GM21528 (cell line): Measurements from ENCODE around the gene CLCC1.
"Not testable (repeated sequence)": the region's sequence is repeated elsewhere in the genome, so short reads cannot be mapped to it uniquely, and the experiment has no call there.

Experiments used
- ATAC-seq: cut with Tn5 transposase; IDR thresholded peaks from one replicate; pipeline ENCODE4 v1.9.1; 2021; ENCODE audit warnings: mild to moderate bottlenecking, moderate library complexity; ENCODE audit not compliant: unreplicated experiment, low FRiP score

The CLCC1 gene, protein sequence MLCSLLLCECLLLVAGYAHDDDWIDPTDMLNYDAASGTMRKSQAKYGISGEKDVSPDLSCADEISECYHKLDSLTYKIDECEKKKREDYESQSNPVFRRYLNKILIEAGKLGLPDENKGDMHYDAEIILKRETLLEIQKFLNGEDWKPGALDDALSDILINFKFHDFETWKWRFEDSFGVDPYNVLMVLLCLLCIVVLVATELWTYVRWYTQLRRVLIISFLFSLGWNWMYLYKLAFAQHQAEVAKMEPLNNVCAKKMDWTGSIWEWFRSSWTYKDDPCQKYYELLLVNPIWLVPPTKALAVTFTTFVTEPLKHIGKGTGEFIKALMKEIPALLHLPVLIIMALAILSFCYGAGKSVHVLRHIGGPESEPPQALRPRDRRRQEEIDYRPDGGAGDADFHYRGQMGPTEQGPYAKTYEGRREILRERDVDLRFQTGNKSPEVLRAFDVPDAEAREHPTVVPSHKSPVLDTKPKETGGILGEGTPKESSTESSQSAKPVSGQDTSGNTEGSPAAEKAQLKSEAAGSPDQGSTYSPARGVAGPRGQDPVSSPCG

DNA sequence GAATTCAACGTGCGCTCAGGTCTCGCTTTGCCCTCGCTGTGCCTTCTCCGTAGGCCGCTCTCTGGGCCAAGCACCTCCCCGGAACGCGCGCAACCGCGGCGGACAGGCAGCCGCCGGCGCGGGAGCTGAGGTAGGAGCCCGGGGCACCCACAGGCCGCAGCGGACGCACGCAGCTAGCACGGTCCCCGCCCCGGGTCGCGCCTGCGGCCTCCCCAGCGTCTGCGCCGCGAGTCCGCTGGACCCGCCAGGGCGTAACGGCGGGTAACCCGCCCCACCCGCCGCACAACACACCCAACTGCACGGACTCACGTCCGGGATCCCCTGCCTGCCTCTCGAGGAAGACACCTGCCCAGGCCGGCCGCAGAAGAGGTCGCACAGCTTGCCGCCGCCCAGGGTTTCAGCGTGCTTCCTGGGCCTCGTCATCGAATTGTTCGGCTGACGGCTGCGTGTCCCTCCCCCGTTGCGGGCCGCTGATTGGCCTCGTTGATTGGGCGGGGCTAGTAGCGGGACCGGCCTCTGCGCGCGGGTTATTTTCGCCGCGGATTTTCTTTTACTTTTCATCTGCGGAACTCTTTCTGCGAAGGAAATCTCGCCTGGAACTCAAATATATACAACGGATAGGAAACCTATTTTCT lies at the start of gene CLCC1:
CLCC1 (minus strand) TSS at position 433 of the 635 bp plus-strand sequence. CDS start 13,047 bp downstream, outside the sequence.
- peak; percentile 89 for ATAC-seq

DNA sequence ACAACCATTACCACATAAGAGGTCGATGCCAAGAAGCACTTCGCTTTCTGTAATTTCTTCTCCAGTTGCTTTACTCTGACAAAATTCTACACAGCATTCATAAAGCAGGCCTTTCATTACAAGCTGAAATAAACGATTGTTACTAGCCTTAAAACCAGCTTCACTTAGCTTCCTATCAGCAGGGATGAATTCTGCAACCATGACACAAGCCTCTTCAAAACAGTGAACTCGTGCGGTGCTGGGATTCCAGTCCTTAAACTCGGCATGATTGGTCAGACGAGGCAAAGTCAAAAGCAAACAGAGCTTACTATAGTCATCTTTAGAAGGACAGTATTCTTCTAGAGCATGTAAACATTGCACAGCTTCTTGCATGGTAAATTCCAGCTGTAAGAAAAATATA lies 48.1 kb upstream of the CLCC1 start:
- ATAC-seq: no peak

DNA sequence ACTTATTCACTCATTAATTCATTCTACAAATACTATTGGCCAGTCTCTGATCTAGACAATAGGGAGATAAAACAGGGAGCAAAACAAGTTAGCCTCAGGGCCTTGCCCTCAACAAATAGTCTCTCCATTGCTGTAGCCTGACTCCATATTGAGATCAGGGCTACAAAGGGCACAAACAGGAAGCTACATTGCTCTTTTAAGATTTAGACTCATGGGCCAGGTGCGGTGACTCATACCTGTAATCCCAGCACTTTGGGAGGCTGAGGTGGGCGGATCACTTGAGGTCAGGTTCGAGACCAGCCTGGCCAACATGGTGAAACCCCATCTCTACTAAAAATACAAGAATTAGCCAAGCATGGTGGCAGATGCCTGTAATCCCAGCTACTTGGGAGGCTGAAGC lies 33.3 kb upstream of the CLCC1 start:
- ATAC-seq: not testable (repeated sequence)

DNA sequence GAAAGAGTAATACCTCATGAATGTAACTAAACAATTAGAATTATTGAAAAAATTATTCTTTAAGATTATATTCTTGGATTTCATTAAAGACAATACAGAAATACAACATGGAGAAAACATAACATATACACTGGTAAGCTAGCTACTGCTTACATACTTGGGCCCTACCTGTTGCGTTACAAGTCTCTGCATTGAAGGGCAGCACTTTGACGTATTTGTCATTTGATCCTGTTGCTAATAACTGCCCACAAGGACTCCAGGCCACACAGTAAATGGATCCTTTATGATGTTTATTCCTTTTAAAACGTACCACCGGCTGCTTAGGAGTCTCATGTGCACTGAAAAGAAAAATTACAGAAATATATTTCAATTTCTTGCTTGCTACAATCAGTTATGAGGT lies 19.8 kb upstream of the CLCC1 start:
- no peak for ATAC-seq

DNA sequence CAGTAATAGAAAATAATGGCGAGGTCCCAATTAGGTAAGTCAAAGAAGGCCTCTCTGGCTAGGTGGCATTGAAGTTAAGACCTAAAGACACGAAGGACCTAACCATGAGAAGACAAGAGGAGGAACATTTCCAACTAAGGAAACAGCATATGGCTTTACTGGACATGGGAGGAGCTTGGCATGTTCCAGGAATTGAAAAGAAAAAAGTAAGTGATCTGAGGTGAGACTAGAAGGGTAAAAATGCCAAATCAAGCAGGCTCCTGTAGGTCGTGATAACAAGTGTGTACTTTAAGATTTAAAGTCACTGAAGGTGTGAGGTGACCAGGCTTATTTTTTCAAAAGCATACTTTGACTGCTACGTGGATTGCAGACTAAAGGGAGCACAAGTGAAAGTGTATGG lies 13.4 kb upstream of the CLCC1 start:
- no peak for ATAC-seq

DNA sequence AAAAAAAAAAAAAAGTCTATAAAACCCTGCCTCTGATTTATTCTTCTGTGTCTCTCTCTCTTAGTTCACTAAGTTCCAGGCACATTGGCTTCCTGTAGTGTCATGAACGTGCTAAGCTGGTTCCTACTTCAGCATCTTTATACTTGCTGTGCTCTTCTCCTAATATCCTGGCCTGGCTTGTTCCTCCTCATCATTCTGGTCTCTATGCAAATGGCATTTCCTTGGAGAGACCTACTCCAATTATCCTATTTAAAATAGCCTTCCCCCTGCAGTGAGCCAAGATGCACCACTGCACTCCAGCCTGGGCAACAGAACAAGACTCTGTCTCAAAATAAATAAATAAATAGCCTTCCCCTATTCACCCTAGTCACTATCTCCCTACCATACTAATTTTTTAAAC lies 9.7 kb upstream of the CLCC1 start:
- no peak for ATAC-seq

DNA sequence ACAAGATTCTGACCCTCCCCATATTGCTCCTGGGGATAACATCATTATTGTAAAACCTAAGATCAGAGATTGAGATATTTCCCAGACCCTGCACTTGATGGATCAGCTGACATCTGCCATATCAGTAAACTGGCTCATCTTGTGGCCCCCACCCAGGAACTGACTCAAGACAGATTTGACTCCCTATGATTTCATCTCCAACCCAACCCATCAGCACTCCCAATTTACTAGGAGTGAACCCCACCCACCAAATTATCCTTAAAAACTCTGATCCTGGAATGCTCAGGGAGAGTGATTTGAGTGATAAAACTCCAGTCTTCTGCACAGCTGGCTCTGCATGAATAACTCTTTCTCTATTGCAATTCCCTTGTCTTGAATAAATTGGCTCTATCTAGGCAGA lies 6.1 kb upstream of the CLCC1 start:
- no peak for ATAC-seq

DNA sequence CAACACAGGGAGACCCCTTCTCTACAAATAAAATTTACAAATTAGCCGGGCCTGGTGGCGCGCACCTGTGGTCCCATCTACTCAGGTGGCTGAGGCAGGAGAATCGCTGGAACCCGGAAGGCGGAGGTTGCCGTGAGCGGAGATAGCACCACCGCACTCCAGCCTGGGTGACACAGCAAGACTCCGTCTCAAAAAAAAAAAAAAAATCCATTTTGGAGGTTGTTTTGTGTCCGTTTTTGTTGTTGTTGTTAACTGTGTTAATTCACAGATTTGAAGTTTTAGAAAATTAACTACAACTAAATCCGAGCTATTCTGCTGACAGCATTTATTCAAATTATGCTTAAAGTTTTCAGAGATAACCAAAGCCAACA lies 618 bp downstream of the CLCC1 start:
- ATAC-seq: peak; percentile 36

DNA sequence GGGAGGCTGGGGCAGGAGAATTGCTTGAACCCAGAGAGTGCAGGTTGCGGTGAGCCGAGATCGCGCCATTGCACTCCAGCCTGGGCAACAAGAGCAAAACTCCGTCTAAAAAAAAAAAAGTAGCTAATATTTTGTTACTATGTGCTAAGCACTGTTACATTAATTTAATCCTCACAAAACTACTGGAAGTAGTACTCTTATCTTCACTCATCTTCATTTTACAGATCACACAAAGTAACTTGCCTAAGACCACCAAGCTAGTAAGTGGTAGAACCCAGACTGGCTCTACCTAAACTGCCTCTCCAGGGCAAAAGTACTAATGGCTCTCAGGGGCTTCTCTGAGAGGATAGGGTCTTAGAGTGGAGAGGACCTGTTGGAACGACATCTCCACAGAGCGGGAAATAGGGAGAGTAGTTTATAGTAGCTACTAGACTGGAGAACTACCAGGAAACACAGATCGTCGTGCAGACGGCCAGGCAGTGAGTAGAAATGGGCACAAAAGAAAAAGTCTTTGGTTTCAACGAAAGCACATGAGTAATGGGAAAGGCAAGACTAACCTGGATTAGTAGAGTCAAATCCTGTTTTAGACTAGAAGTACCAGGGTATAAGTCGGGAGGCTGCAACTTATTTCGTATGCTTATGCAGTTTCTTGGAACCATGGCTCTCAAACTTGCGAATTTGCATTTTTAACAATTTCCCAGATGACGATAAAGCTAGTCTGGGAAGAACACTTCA lies 1.4 kb downstream of the CLCC1 start:
- ATAC-seq: no peak

DNA sequence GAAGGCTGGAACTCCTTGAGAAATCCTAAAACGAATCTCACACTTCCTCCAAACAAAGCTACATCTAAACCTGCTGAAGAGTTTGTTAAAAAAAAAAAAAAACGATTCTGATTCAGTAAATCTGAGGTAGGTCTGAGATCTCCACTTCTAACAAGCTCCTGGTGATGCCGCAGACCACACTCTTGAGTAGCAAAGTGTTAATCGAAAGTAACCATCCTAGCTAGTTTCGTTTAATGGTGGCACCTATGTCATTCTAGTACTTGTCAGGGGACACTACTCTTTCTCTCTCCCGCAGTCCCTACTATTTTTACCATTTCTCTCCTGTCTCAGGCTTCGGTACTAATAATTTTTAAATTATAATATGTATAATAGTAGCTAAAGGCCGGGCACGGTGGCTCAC lies 2.1 kb downstream of the CLCC1 start:
- no peak for ATAC-seq

DNA sequence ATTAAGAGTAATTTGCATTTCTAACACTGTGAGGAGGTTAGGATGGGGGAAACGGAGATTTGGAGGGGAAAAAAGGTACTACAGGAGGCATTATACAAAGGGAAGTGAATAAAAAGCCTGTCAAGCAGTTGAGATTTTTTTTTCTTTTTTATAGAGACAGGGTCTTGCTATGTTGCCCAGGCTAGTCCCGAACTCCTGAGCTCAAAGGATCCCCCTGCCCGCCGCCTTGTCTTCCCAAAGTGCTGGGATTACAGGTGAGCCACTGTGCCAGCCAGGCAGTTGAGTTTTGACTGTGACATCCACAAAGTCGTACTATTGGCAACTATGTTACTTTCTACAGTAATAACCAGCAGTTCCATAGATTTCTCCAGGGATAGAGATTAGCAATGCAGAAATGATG lies 2.6 kb downstream of the CLCC1 start:
- no peak for ATAC-seq

DNA sequence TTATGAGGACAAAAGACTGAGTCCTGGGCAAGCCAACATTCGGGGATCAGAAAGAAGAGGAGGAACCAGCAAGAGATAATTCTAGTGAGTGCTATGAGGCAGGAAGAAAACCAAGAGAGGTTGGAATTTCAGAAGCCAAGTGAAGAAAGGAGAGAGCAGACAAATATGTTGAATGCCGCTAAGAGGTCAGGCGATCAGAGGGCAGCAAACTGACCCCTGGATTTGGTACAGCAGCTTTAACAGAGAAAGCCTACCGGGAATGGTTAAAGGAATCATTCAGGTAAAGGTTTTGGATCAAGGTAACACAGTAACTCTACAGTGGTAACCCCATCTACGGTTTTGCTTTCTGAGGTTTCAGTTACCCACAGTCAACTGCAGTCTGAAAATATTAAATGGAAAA lies 5.4 kb downstream of the CLCC1 start:
- no peak for ATAC-seq

DNA sequence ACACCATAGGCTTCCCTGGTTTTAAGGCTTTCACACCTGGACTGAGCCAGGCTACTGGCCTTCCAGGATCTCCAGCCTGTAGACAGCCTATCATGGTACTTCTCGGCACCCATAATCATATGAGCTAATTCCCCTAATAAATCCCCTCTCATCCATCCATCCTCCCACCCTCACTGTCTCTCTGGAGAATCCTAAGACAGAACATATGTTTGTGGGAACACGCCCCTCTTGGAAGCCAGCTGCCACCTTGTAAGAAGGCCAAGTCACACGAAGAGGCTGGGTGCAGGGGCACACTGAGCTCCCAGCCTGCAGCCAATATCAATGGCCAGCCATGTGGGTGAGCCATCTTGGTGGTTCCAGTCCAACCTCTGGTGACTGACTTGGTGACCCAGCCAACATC lies 7.4 kb downstream of the CLCC1 start:
- no peak for ATAC-seq

DNA sequence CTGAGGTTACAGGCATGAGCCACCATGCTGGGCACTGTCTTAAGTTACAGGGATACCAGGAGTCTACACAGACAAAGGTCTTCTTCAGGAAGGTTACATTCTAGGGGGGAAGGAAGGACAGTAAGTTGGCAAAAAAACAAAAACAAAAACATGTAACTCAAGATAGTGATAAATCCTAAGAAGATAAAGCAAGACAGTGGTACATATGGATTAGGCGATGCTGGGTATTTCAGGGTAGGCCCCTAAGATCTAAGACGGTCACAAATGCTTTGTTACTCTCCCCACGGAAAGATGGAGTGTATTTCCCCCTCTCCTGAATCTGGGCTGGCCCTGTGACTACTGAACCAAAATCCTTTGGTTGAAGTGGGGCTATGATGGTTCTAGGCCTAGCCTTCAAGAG lies 8.2 kb downstream of the CLCC1 start:
- no peak for ATAC-seq

DNA sequence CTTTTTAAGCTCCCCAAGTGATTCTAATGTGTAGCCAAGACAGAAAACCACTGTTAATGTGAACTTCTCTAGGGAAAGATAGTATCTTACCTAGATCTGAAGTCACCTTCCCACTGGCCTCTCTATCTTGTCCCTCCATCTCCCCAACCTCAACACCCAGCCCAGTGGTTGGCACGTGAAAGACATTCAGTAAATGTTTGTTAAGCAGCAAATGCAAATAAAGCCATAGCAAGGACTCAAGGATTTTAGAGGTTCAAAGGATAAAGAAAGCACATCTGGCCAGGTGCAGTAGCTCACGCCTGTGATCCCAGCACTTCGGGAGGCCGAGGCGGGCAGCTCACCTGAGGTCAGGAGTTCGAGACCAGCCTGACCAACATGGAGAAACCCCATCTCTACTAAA lies 9.8 kb downstream of the CLCC1 start:
- no peak for ATAC-seq

DNA sequence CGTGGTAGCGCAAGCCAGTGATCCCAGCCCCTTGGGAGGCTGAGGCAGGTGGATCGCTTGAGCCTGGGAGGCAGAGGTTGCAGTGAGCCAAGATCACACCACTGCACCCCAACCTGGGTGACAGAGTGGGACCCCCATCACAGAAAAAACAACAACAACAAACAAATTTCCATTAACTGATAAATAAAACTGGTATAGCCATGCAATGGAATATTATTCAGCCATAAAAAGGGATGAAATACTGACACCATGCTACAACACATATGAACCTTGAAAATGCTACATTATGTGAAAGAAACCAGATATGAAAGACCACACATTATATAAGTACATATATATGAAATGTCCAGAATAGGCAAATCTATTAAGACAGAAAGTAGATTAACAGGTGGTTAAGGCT lies 12.0 kb downstream of the CLCC1 start:
- ATAC-seq: no peak

DNA sequence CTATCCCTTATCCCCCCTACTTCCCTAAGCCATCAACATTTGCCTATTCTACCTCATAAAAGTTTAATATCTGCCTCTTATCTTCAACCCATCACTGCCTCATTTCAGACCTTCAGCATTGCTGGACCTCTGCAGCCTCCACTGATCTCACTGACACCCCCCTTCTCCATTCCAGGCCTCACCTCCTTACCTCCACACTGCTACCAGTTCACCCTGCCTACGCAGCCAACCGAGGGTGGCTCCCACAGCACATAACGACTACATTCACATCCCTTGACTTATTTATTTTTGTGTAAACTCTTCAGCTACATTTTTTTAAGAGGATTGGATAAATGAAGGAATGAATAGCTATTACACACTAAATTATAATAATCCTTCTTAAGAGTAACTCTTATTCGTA lies 14.2 kb downstream of the CLCC1 start:
- no peak for ATAC-seq

DNA sequence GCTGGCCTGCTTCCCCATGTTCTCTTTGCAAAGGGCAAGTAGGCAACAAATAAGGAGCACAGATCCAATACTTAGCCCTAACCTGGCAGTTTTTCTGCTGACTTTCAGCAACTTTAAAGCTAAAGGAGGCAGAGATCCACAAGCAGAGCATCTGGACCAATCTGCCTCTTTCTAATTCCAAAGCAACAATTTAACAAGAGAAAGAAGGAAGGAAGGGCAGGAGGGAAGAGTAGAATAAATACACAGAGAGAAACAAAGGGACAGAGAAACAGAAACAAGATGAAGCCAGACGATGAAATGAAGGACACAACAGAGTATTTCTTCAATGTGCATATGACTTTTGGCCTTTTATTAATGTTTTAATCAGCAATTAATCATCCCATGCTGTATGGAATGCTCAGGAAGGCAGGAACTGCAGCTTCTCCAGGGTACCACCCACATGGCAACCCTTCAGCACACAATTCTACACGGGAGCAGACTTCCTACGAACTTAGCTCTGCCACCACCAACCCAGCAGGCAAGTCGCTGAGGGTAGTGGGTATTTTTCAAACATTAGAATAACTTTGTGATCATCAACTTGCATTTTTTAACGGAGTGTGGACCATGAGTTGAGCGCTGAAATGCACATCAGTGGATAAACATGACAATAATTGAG lies 15.3 kb downstream of the CLCC1 start:
- ATAC-seq: no peak

DNA sequence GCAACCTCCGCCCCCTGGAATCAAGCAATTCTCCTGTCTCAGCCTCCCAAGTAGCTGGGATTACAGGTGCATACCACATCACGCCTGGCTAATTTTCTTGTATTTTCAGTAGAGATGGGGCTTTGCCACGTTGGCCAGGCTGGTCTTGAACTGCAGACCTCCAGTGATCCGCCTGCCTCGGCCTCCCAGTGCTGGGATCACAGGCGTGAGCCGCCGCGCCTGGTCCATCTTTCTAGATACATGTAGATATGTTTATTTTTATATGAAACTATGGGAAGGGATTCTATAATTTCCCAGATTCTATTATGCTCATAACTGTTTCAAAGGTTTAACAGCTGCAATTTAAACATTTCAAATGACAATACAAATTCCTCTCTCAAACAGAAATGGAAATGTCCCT lies 27.1 kb downstream of the CLCC1 start:
- no peak for ATAC-seq

DNA sequence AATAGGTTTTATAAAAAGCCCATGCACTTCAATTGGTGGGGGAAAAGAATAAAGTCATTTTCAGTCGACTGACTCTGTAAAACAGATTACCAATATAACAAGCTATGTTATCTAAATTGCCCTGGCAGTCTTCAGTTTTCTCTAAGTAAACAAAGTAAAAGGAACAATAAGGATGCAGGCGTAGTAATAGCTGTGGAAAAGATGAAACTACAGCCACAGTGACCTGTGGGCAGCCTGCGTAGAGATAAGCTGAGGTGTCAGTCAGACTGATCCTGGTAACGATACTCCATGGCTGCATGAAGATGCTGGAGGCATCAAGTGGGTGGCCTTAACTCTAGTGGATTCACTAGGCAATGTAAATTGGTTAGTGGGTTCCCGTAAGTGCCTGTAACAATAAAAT lies 29.3 kb downstream of the CLCC1 start:
- no peak for ATAC-seq

DNA sequence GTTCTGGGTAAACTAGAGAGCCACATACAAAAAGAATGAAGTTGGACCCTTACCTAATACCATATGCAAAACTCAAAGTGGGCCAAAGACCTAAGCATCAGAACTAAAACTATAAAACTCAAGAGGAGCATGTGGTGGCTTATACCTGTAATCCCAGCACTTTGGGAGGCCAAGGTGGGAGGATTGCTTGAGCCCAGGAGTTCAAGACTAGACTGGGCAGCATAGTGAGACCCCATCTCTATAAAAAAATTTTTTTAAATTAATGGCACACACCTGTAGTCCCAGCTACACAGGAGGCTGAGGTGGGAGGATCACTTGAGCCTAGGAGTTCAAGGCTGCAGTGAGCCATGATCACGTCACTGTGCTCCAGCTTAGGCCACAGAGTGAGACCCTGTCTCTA lies 35.7 kb downstream of the CLCC1 start:
- ATAC-seq: not testable (repeated sequence)
